Hepatocyte (in vitro differentiated cells): ENCODE measurements around the gene PTGDS. TPM values are rescaled to one million over a fixed set of nuclear protein-coding genes. Genes with fewer than 3 reads are reported as not detected.

Experiments
- DNase-seq: peaks from one replicate; pipeline ENCODE4 v3.0.0-alpha.2; 2016; ENCODE audit warnings: low spot score
- H2AFZ ChIP-seq: fragments of 200-600 bp; sonication (generic); 2 replicates; pipeline ENCODE4 v1.6.0; 2016; ENCODE audit warnings: antibody characterized with exemption, mild to moderate bottlenecking
- H3K27ac ChIP-seq: fragments of 200-600 bp; sonication (generic); 2 replicates; pipeline ENCODE4 v1.5.1; 2016; ENCODE audit warnings: mild to moderate bottlenecking
- H3K27me3 ChIP-seq: fragments of 200-600 bp; sonication (generic); 2 replicates; pipeline ENCODE4 v1.6.1; 2016
- H3K36me3 ChIP-seq: fragments of 200-600 bp; sonication (generic); replicated peaks from 2 replicates; pipeline ENCODE4 v1.5.1; 2016; ENCODE audit warnings: low read depth; ENCODE audit not compliant: insufficient read depth
- H3K4me1 ChIP-seq: fragments of 200-600 bp; sonication (generic); 2 replicates; pipeline ENCODE4 v1.5.1; 2016; ENCODE audit warnings: mild to moderate bottlenecking, moderate library complexity; ENCODE audit not compliant: insufficient read depth
- H3K4me2 ChIP-seq: fragments of 200-600 bp; sonication (generic); 2 replicates; pipeline ENCODE4 v1.6.0; 2016
- H3K4me3 ChIP-seq: fragments of 200-600 bp; sonication (generic); 2 replicates; pipeline ENCODE4 v1.5.1; 2016; ENCODE audit warnings: mild to moderate bottlenecking
- H3K79me2 ChIP-seq: fragments of 200-600 bp; sonication (generic); 2 replicates; pipeline ENCODE4 v1.6.0; 2017; ENCODE audit warnings: mild to moderate bottlenecking
- H3K9me2 ChIP-seq: fragments of 200-600 bp; sonication (generic); replicated peaks from 2 replicates; pipeline ENCODE4 v1.6.0; 2017; ENCODE audit warnings: mild to moderate bottlenecking; ENCODE audit not compliant: insufficient read depth
- H3K9me3 ChIP-seq: fragments of 200-600 bp; sonication (generic); 2 replicates; pipeline ENCODE4 v1.5.1; 2016; ENCODE audit warnings: low read depth, mild to moderate bottlenecking
- H4K20me1 ChIP-seq: fragments of 200-600 bp; sonication (generic); 2 replicates; pipeline ENCODE4 v1.6.0; 2016; ENCODE audit warnings: mild to moderate bottlenecking; ENCODE audit not compliant: insufficient read depth, poor library complexity, severe bottlenecking
- EZH2 ChIP-seq: fragments of 200-600 bp; sonication (generic); IDR thresholded peaks from 2 replicates; pipeline ENCODE4 v1.6.1; 2016; ENCODE audit warnings: antibody characterized with exemption, mild to moderate bottlenecking, borderline replicate concordance
- EZH2phosphoT487 ChIP-seq: fragments of 200-600 bp; sonication (generic); IDR thresholded peaks from one replicate; pipeline ENCODE4 v1.6.1; 2018; ENCODE audit warnings: antibody characterized with exemption, mild to moderate bottlenecking, low read depth, moderate library complexity; ENCODE audit not compliant: unreplicated experiment, severe bottlenecking
- WGBS: methylation state at CpG from one replicate; pipeline ENCODE4 v1.1.6; 2016; ENCODE audit warnings: low lambda C conversion rate; ENCODE audit errors: missing lambda C conversion rate; 5-methylcytosine and 5-hydroxymethylcytosine counted together
- polyA plus RNA-seq: library from polyadenylated mRNA; unstranded; fragments of >200 nt; fragmentation: Nextera tagmentation; extraction: Ambion mirVana; gene quantifications from 2 replicates; pipeline ENCODE4 v1.2.1, GENCODE V29; 2016
- total RNA-seq: library from RNA; depleted of rRNA; stranded (reverse); fragments of >200 nt; gene quantifications from 2 replicates; pipeline ENCODE4 v1.2.3, GENCODE V29; 2014
- TF ChIP-seq, protein P1 (sequence below): fragments of 200-600 bp; sonication (generic); IDR thresholded peaks from 2 replicates; pipeline ENCODE4 v1.5.1; 2016; ENCODE audit warnings: antibody characterized with exemption, mild to moderate bottlenecking; ENCODE audit not compliant: poor library complexity

Gene PTGDS
- total and polyA plus RNA-seq, 2 experiments from 2014 or later: 56.0 to 290 TPM

- no peaks in the 10 kb centered on the region for H3K9me3 ChIP-seq
- peaks cover 3% of the 10 kb centered on the region for H3K4me1 ChIP-seq
- H3K4me2 ChIP-seq: no peak overlapping the region
- 77% methylated on average over 10 of the region's 10 CpGs for WGBS
- H3K4me3 ChIP-seq: no peak overlapping the region
- H4K20me1 ChIP-seq: no peaks in the 10 kb centered on the region
- H3K9me2 ChIP-seq: no peaks in the 10 kb centered on the region
- H3K36me3 ChIP-seq: no peaks in the 10 kb centered on the region
- H3K79me2 ChIP-seq: peaks cover 7% of the 10 kb centered on the region
- H3K27me3 ChIP-seq: peaks cover 10% of the 10 kb centered on the region
- no peak overlapping the region for H2AFZ ChIP-seq
- H3K27ac ChIP-seq: no peak overlapping the region
- TF ChIP-seq, protein P1, sequence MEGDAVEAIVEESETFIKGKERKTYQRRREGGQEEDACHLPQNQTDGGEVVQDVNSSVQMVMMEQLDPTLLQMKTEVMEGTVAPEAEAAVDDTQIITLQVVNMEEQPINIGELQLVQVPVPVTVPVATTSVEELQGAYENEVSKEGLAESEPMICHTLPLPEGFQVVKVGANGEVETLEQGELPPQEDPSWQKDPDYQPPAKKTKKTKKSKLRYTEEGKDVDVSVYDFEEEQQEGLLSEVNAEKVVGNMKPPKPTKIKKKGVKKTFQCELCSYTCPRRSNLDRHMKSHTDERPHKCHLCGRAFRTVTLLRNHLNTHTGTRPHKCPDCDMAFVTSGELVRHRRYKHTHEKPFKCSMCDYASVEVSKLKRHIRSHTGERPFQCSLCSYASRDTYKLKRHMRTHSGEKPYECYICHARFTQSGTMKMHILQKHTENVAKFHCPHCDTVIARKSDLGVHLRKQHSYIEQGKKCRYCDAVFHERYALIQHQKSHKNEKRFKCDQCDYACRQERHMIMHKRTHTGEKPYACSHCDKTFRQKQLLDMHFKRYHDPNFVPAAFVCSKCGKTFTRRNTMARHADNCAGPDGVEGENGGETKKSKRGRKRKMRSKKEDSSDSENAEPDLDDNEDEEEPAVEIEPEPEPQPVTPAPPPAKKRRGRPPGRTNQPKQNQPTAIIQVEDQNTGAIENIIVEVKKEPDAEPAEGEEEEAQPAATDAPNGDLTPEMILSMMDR: no peak
- TF ChIP-seq EZH2phosphoT487 (no peak), EZH2 (no peak)
- DNase-seq: no peak
Observed at GRCh38 chr9:136990242-136990911, 13.1 kb downstream of the PTGDS start.

- Histone ChIP-seq H3K79me2 (peaks cover 7% of the 10 kb centered on the region), H3K9me3 (no peaks in the 10 kb centered on the region), H3K27ac (peak within 1 kb of the TSS; percentile 87), H3K9me2 (no peaks in the 10 kb centered on the region), H2AFZ (peak within 1 kb of the TSS; percentile 85), H3K27me3 (no peaks in the 10 kb centered on the region), H3K4me1 (peaks cover 16% of the 10 kb centered on the region), H3K36me3 (no peaks in the 10 kb centered on the region), H4K20me1 (no peaks in the 10 kb centered on the region), H3K4me3 (peak within 1 kb of the TSS; percentile 67), H3K4me2 (peak within 1 kb of the TSS; percentile 85)
- 4% methylated on average over 19 of the region's 92 CpGs for WGBS
- TF ChIP-seq EZH2phosphoT487: no peak
- TF ChIP-seq, protein P1: no peak
- TF ChIP-seq EZH2: no peak
- DNase-seq: peak; percentile 96
Observed at GRCh38 chr9:136991993-136992818, 14.9 kb downstream of the PTGDS start, which contains the start of gene PAXX. TSS of gene PAXX (plus strand) at chr9:136992422. CDS start at chr9:136992444, 22 bp downstream.

- H3K4me3 ChIP-seq: peak overlapping the region; percentile 67
- no peaks in the 10 kb centered on the region for H3K9me2 ChIP-seq
- peak overlapping the region; percentile 85 for H3K4me2 ChIP-seq
- H3K27me3 ChIP-seq: no peaks in the 10 kb centered on the region
- no peaks in the 10 kb centered on the region for H4K20me1 ChIP-seq
- H2AFZ ChIP-seq: no peak overlapping the region
- no peak for DNase-seq
- H3K36me3 ChIP-seq: no peaks in the 10 kb centered on the region
- H3K27ac ChIP-seq: peak overlapping the region; percentile 80
- TF ChIP-seq EZH2 (no peak), EZH2phosphoT487 (no peak)
- TF ChIP-seq, protein P1: no peak
- WGBS: 46% methylated on average over 17 of the region's 18 CpGs
- peaks cover 17% of the 10 kb centered on the region for H3K4me1 ChIP-seq
- peaks cover 7% of the 10 kb centered on the region for H3K79me2 ChIP-seq
- H3K9me3 ChIP-seq: no peaks in the 10 kb centered on the region
Observed at GRCh38 chr9:136992819-136993369, 15.6 kb downstream of the PTGDS start.
